GM19023 (cell line): Measurements from ENCODE around the gene CADM4.

Source experiments
- ATAC-seq: cut with Tn5 transposase; IDR thresholded peaks from one replicate; pipeline ENCODE4 v1.9.1; 2021; ENCODE audit warnings: mild to moderate bottlenecking, moderate library complexity; ENCODE audit not compliant: unreplicated experiment

The CADM4 gene

DNA sequence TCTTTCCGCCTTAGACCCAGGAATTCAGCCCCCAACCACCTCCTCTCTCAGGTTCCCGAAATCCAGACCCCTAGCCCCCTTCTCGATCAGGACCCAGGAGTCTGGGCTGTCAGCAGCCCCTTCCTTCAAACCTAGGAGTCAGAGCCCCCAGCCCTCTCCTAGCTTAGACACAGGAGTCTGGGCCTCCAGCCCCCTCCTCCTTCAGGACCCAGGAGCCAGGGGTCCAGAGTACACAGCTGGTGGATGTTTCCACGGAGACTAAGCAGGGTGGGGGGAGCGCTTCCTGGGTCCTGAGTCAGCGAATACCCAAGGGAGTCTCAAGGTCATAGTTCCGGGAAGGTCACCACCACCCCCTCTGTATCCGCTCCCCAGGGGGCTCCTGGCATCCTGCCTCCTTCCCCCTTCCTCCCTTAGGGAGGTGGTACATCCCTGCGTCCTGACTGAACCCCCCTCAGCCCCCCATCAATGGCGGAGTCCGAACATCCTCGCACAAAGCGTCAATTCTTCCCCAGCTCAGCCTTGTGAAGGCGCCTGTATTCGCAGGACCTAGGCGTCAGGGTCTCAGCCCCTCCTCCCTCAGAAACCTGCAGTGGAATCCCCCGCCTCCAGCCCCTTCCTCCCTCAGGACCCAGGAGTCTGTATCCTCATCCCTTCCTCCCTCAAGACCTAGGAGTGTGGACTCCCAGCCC, 4.6 kb downstream of the CADM4 start:
- no peak for ATAC-seq

GRCh38 chr19:43634506-43634871, 5.2 kb downstream of the CADM4 start:
- ATAC-seq = no peak

GRCh38 chr19:43634068-43634467, 5.6 kb downstream of the CADM4 start:
- ATAC-seq = no peak

- ATAC-seq = no peak
Observed at GRCh38 chr19:43633520-43633919, 6.1 kb downstream of the CADM4 start.

GRCh38 chr19:43631491-43631890, 8.2 kb downstream of the CADM4 start:
- no peak for ATAC-seq

GRCh38 chr19:43628646-43629326, 10.9 kb downstream of the CADM4 start:
- no peak for ATAC-seq

DNA sequence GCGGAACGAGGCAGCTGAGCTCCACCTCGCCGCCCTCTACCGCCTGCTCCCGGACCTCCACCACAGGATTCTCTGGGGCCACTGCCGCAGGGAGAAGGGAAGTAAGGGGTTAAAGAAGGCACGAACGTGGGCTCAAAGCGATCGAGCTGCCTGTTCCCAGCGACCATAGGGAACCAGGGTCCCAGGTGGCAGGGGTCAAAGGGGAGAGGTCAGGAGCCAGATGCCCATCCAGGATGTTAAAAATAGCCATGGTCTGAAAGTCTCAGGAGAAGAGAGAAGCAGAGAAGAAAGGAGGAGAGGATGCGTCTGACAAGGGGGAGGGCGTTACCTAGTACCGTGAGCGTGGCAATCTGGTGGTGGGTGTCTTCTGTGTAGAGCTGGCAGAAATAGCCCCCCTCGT, 12.8 kb downstream of the CADM4 start:
- ATAC-seq = no peak

DNA sequence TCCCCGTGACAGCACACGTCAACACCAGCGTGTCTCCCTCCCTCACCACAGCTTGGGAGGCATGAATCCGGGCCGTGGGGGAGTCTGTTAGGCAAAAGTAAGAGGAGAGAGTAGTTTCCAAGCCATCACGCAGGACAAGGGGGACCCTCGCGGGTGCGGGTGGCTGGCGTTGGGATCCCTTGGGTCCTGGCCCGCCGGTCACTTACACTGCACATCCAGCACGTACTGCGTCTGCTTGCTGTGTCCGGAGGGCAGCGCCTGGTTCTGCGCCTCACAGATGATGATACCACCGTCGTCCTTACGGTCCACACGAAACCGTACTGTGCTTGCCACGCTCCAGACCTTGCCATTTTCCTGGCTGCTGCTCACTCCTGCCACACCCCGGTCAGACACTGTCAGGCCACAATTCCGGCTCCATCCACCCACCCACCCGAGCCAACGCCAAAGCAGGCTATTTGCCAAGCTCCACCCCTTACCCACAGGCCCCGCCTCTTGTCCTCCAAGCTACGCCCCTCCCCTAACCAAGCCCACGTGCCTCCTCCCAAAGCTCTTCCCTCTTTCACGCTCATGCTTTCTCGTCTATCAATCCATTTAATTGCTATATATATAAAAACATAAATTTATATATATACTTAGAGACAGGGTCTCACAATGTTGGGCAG, 13.6 kb downstream of the CADM4 start:
- no peak for ATAC-seq

- ATAC-seq = no peak
Observed at GRCh38 chr19:43624933-43625332, 14.7 kb downstream of the CADM4 start.

GRCh38 chr19:43623889-43624670, 15.6 kb downstream of the CADM4 start:
- ATAC-seq = no peak

- ATAC-seq = no peak
Observed at GRCh38 chr19:43622956-43623355, 16.7 kb downstream of the CADM4 start.

DNA sequence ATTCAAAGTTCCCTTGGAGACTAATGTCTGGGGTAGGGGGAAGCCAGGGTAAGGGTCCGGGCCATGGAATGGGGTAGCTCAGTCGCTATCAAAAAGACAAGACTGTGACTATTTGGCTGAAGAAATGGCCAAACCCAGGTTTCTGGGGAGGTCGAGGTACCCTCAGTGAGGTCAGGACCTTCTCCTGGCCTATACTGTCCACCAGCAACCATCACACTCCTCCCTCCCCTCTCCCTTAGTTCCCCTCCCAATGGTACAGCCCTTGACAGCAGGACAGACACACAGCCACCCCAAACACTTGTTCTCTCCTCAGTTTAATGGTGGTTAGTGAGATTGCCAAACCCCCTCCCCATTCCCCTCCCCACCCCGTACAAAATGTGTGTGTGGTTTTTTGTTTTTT, 17.6 kb downstream of the CADM4 start:
- no peak for ATAC-seq

DNA sequence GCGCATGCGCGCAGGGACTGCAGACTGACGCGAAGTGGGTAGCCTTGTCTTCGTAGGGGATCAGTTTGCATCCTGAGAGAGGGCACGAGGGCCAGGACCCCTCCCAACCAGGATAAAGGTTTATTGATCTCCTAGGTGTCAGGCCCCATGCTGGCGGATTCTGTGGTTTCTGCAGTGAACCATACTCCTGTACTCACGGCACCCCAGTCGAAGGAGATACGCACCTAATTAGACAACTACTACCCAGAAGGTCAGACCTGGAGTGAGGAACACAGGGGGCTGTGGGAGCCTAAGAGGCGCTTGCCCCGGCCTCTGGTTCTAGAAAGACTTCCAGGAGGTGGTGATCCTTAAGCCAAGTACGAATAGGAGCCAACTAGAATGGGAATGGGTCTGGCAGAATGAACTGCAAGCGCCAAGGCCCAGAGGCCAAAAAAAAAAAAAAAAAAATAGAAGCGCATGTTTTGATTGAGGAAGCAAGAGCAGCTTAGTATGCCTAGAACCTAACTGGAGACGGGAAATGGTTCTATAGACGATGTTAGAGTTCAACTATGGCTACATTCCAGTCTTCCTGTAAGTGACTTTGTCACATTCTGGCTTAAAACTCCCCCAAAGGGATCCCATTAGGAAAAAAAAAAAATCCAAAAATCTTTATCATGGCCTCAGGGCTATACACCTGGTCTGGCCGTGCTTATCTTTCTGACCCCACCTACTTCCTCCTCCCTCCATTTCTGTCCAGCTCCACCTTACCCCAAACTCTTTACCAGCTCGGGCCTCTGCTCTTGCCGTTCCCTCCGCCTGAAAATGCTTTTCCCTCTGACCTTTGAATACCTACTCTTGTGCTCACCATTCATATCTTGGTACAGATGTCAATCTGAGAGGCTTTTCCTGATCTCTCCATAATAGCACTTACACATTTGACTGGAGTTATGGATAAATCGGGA, 19.3 kb downstream of the CADM4 start:
- ATAC-seq = no peak

DNA sequence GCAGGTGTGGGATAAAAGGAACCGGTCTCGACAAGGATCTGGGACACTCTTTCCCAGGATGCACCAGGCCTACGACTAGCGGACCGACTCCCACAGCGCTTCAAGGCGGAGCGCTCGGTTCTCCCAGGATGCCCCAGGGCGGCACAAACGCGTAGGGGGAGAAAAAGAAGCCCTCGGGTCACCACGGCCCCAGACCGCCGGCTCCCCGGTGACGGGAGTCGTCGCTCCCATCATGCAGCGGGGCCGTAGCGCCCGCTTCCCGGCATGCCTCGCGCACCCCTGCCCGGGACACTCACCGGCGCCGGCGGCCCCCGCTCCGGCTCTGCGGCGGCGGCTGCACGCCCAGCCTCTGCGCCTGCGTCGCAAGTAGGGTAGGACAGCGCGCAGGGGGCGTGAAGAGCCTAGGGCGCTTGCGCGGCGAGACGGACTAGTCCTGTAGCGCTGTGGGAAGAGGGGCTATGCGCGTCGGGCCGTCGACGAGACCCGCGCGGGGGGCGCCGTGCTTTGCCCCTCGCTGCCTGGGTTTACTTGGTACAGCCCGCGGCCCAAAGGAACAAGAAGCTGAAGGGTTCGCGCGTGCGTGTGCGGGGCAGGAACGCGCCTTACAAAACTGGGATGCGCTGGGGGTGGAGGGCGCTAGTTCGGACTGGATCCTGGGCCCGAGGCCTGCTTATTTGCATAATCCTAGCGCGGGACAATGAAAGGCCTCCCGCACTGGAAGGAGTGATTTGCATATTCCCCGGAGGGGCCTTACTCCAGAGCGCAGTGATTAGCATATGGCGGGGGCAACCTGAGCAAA, 20.2 kb downstream of the CADM4 start, which contains the start of gene ZNF428:
ZNF428 (minus strand) TSS at position 368 of the 799 bp plus-strand sequence. CDS start 5,325 bp downstream, outside the sequence.
- peak; percentile 76 for ATAC-seq

- ATAC-seq = peak; percentile 19
Observed at GRCh38 chr19:43618921-43619261, 20.8 kb downstream of the CADM4 start.

- no peak for ATAC-seq
Observed at GRCh38 chr19:43616954-43617353, 22.7 kb downstream of the CADM4 start.

GRCh38 chr19:43616306-43616705, 23.3 kb downstream of the CADM4 start:
- ATAC-seq = no peak

DNA sequence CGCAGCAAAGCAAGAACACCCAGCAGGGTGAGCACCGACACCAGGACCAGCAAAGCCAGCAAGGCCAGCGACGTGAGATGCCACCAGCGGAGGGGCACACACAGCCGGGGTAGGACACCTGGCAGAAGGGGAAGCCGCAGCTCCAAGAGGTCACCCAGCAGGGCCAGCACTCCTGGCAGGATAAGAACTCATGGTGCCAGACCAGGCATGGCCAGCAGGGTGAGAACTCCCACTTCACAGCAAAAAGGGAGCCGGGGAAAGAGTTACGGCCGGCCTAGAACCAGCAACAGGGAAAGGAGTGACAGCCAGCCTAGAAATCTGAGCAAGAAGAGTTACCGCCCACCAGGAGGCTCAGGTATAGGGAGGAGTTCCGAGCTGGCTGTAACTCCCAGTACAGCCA, 27.3 kb downstream of the CADM4 start:
- ATAC-seq = no peak

GRCh38 chr19:43611788-43612187, 27.9 kb downstream of the CADM4 start, which contains the start of gene SRRM5:
SRRM5 (plus strand) TSS chr19:43612088; CDS start chr19:43612122, 34 bp downstream.
- ATAC-seq = no peak
